Transverse colon (tissue), 4 donors: Measurements from ENCODE around the gene CACNA2D1. TPM values are rescaled to one million over a fixed set of nuclear protein-coding genes. Genes with fewer than 3 reads are reported as not detected.

Source experiments
- DNase-seq: peaks from one replicate; pipeline ENCODE4 v3.0.0-alpha.2; 2019
- H3K27ac ChIP-seq, 4 donors: fragments of 200-600 bp; sonication (generic); 2 replicates each; pipeline ENCODE4 v1.5.1; 2016 to 2018; ENCODE audit warnings: inconsistent platforms in 4 of 4
- H3K27me3 ChIP-seq: fragments of 200-600 bp; sonication (generic); 2 replicates; pipeline ENCODE4 v1.5.1; 2017; ENCODE audit warnings: inconsistent platforms
- H3K36me3 ChIP-seq, 4 donors: fragments of 200-600 bp; sonication (generic); 2 replicates each; pipeline ENCODE4 v1.5.1; 2017 to 2019; ENCODE audit warnings: inconsistent platforms in 4 of 4
- H3K4me1 ChIP-seq, 4 donors: fragments of 200-600 bp; sonication (generic); 2 replicates each; pipeline ENCODE4 v1.5.1; 2017 to 2020; ENCODE audit warnings: inconsistent platforms in 4 of 4
- H3K4me3 ChIP-seq, 4 donors: fragments of 200-600 bp; sonication (generic); 1 replicate in 1 of 4; 2 replicates in 3 of 4; pipeline versions ENCODE4 v1.5.1 to v1.6.1; 2017 to 2019; ENCODE audit warnings: inconsistent platforms in 4 of 4
- H3K9me3 ChIP-seq, 2 donors: fragments of 200-600 bp; sonication (generic); 2 replicates each; pipeline ENCODE4 v1.5.1; 2017 to 2019; ENCODE audit warnings: inconsistent platforms in 2 of 2
- CTCF ChIP-seq, 5 experiments: fragments of 200-600 bp in 3 of 5; fragments of 450-650 bp in 2 of 5; sonication (generic) in 3 of 5; IDR thresholded peaks; 1 replicate in 2 of 5; 2 replicates in 3 of 5; pipeline ENCODE4 v1.5.1; 2016 to 2017; ENCODE audit warnings: antibody characterized with exemption in 5 of 5, inconsistent platforms in 3 of 5, mild to moderate bottlenecking in 2 of 5, moderate library complexity in 1 of 5
- EP300 ChIP-seq: sonication (generic); formaldehyde crosslinking; IDR thresholded peaks from one replicate; pipeline ENCODE4 v1.6.1; 2017; ENCODE audit warnings: antibody characterized with exemption, low read depth
- POLR2A ChIP-seq: fragments of 450-650 bp; IDR thresholded peaks from one replicate; pipeline ENCODE4 v1.6.1; 2016; ENCODE audit warnings: antibody characterized with exemption, mild to moderate bottlenecking, moderate library complexity
- POLR2AphosphoS5 ChIP-seq, 3 donors: sonication (generic); formaldehyde crosslinking; IDR thresholded peaks; one replicate each; pipeline ENCODE4 v1.6.1; 2016; ENCODE audit warnings: antibody characterized with exemption in 3 of 3
- WGBS, 2 donors: methylation state at CpG; one replicate each; pipeline ENCODE4 v1.1.5; 2018; ENCODE audit warnings: low coverage in 1 of 2; 5-methylcytosine and 5-hydroxymethylcytosine counted together
- in situ Hi-C, 4 donors: fragments of 200-750 bp; cut with MboI; loops; one replicate each; pipeline versions ENCODE4 v1.15.0 to v1.15.1; 2017; ENCODE audit warnings: low sequenced_read_pairs in 3 of 4, low pct_ligation_motif_present in 1 of 4, low pct_unique_long_range_greater_than_20kb in 1 of 4
- intact Hi-C: fragments of 100-400 bp; cut with DNase I; formaldehyde crosslinking; loops from one replicate; pipeline ENCODE4 v1.15.1; 2023; ENCODE audit warnings: low total_unique reads
- total RNA-seq, 4 donors: library from RNA; depleted of rRNA; stranded (reverse); fragments of >200 nt; gene quantifications; one replicate each; pipeline ENCODE4 v1.1.0, GENCODE V29; 2016

CACNA2D1 gene
- total RNA-seq, 4 donors from 2014 or later: 11.0 to 126 (median 22.9) TPM

- no peak for TF ChIP-seq EP300
- TF ChIP-seq CTCF (IDR thresholded peaks at IDR 0.05): no peak
- TF ChIP-seq POLR2A: no peak
- no peak for TF ChIP-seq POLR2AphosphoS5 (IDR thresholded peaks at IDR 0.05)
- no peak for DNase-seq
- intact Hi-C loops: no loop called here
- in situ Hi-C loops: no loop called here
- no peak overlapping the region for H3K4me3 ChIP-seq
- H3K4me1 ChIP-seq: no peaks in the 10 kb centered on the region
- H3K27me3 ChIP-seq: no peaks in the 10 kb centered on the region
- H3K27ac ChIP-seq: no peak overlapping the region
- no peaks in the 10 kb centered on the region for H3K9me3 ChIP-seq
- no peaks in the 10 kb centered on the region for H3K36me3 ChIP-seq
Measured at GRCh38 chr7:81949306-81949705, 494.3 kb downstream of the CACNA2D1 start.

- intact Hi-C loops: loop anchor here (5.0 kb wide), 1 partner anchor 847 kb away; no protein-coding TSS in a partner anchor
- Histone ChIP-seq H3K36me3 (no peaks in the 10 kb centered on the region), H3K4me1 (no peaks in the 10 kb centered on the region), H3K27ac (no peak overlapping the region), H3K27me3 (no peaks in the 10 kb centered on the region), H3K9me3 (no peaks in the 10 kb centered on the region), H3K4me3 (no peak overlapping the region)
- no peak for DNase-seq
- TF ChIP-seq EP300 (no peak), POLR2A (no peak), CTCF (IDR thresholded peaks at IDR 0.05) (no peak), POLR2AphosphoS5 (IDR thresholded peaks at IDR 0.05) (no peak)
- WGBS, 2 donors: 35 to 57% methylated on average over 2 of the region's 2 CpGs
- in situ Hi-C loops: no loop called here
Measured at GRCh38 chr7:81944058-81944457, 499.5 kb downstream of the CACNA2D1 start.

- H3K27me3 ChIP-seq: no peaks in the 10 kb centered on the region
- no peaks in the 10 kb centered on the region for H3K4me1 ChIP-seq
- no peaks in the 10 kb centered on the region for H3K9me3 ChIP-seq
- no peak for DNase-seq
- H3K27ac ChIP-seq: no peak overlapping the region
- H3K36me3 ChIP-seq: no peaks in the 10 kb centered on the region
- H3K4me3 ChIP-seq: no peak overlapping the region
- intact Hi-C loops (no loop called here), in situ Hi-C loops (no loop called here)
- TF ChIP-seq EP300: no peak
Measured at GRCh38 chr7:81937091-81937490, 506.5 kb downstream of the CACNA2D1 start.

- 70 to 73% methylated on average over 6 of the region's 6 CpGs for WGBS, 2 donors
- TF ChIP-seq CTCF (IDR thresholded peaks at IDR 0.05): no peak
- TF ChIP-seq POLR2A: no peak
- no peak for TF ChIP-seq POLR2AphosphoS5 (IDR thresholded peaks at IDR 0.05)
- TF ChIP-seq EP300: no peak
- in situ Hi-C loops (no loop called here), intact Hi-C loops (no loop called here)
- no peak overlapping the region for H3K4me3 ChIP-seq
- H3K4me1 ChIP-seq: no peaks in the 10 kb centered on the region
- H3K9me3 ChIP-seq: no peaks in the 10 kb centered on the region
- no peak overlapping the region for H3K27ac ChIP-seq
- no peaks in the 10 kb centered on the region for H3K27me3 ChIP-seq
- H3K36me3 ChIP-seq: no peaks in the 10 kb centered on the region
- DNase-seq: no peak
Measured at GRCh38 chr7:81934596-81935301, 508.8 kb downstream of the CACNA2D1 start.

- 80% methylated on average over 2 of the region's 2 CpGs; no CpG with 5 or more reads in 1 of the 2 donors for WGBS, 2 donors
- intact Hi-C loops: no loop called here
Measured at GRCh38 chr7:81932936-81933335, 510.6 kb downstream of the CACNA2D1 start.

More at GRCh38 chr7:81932936-81933335, 510.6 kb downstream of the CACNA2D1 start:
- H3K27ac ChIP-seq: no peak overlapping the region
- no peaks in the 10 kb centered on the region for H3K9me3 ChIP-seq
- no peak overlapping the region for H3K4me3 ChIP-seq
- no peaks in the 10 kb centered on the region for H3K4me1 ChIP-seq
- DNase-seq: no peak
- no peaks in the 10 kb centered on the region for H3K36me3 ChIP-seq
- in situ Hi-C loops: no loop called here
- no peaks in the 10 kb centered on the region for H3K27me3 ChIP-seq
- no peak for TF ChIP-seq EP300
- no peak for TF ChIP-seq POLR2A
- no peak for TF ChIP-seq POLR2AphosphoS5 (IDR thresholded peaks at IDR 0.05)
- no peak for TF ChIP-seq CTCF (IDR thresholded peaks at IDR 0.05)
